PFSK-1 (cell line): Measurements from ENCODE around the gene CLIP1.

Experiments used
- FOXP2 ChIP-seq: optimal IDR thresholded peaks from 2 replicates; pipeline ENCODE3; 2011; ENCODE audit warnings: borderline replicate concordance, control low read depth, inconsistent platforms; ENCODE audit not compliant: insufficient read depth; ENCODE audit errors: extremely low read length, extremely low read depth
- POLR2AphosphoS5 ChIP-seq: IDR thresholded peaks from 2 replicates; pipeline ENCODE4 v1.6.1; 2012; ENCODE audit warnings: low read depth, mild to moderate bottlenecking, control low read depth, low read length, moderate library complexity
- SIN3A ChIP-seq: IDR thresholded peaks from 2 replicates; pipeline ENCODE4 v1.6.1; 2012; ENCODE audit warnings: mild to moderate bottlenecking, low read length, moderate library complexity, borderline replicate concordance; ENCODE audit not compliant: insufficient read depth
- TAF1 ChIP-seq: IDR thresholded peaks from 2 replicates; pipeline ENCODE4 v1.6.1; 2012; ENCODE audit warnings: low read length, control low read depth, borderline replicate concordance; ENCODE audit not compliant: insufficient read depth
- TF ChIP-seq, protein P1 (sequence below), 2 experiments: IDR thresholded peaks; 2 replicates each; pipeline versions ENCODE4 v1.6.1 to v1.8.0; 2011 to 2012; ENCODE audit warnings: low read depth in 2 of 2, low read length in 2 of 2, control low read depth in 1 of 2, inconsistent platforms in 1 of 2, mild to moderate bottlenecking in 1 of 2, moderate library complexity in 1 of 2; ENCODE audit not compliant: insufficient read depth in 1 of 2

The CLIP1 gene

DNA sequence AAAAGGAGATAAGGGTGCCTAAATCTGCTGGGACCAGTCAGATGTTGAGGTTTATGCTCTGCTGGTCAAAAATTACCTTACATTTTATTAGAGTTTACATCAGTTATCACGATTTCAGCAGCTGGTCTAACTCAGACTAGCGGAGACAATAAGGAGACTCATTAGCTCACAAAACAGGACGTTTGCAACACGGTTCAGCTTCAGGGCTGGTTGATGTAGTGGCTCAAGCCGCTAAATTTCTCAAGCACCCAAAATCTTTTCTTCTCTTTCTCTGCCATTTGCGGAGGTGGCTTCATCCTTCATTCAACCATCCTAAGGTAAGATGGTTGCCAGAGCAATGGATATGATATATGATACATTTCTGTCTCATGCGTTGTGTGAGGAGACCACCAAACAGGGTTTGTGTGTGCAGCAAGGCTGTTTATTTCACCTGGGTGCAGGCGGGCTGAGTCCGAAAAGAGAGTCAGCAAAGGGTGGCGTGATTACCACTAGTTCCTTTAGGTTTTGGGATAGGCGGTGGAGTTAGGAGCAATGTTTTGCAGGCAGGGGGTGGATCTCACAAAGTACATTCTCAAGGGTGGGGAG lies 30.3 kb upstream of the CLIP1 start:
- TF ChIP-seq, protein P1, sequence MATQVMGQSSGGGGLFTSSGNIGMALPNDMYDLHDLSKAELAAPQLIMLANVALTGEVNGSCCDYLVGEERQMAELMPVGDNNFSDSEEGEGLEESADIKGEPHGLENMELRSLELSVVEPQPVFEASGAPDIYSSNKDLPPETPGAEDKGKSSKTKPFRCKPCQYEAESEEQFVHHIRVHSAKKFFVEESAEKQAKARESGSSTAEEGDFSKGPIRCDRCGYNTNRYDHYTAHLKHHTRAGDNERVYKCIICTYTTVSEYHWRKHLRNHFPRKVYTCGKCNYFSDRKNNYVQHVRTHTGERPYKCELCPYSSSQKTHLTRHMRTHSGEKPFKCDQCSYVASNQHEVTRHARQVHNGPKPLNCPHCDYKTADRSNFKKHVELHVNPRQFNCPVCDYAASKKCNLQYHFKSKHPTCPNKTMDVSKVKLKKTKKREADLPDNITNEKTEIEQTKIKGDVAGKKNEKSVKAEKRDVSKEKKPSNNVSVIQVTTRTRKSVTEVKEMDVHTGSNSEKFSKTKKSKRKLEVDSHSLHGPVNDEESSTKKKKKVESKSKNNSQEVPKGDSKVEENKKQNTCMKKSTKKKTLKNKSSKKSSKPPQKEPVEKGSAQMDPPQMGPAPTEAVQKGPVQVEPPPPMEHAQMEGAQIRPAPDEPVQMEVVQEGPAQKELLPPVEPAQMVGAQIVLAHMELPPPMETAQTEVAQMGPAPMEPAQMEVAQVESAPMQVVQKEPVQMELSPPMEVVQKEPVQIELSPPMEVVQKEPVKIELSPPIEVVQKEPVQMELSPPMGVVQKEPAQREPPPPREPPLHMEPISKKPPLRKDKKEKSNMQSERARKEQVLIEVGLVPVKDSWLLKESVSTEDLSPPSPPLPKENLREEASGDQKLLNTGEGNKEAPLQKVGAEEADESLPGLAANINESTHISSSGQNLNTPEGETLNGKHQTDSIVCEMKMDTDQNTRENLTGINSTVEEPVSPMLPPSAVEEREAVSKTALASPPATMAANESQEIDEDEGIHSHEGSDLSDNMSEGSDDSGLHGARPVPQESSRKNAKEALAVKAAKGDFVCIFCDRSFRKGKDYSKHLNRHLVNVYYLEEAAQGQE (IDR thresholded peaks at IDR 0.05; ENCODE audit: insufficient read depth in 1 of 2, low read depth in 2 of 2, low read length in 2 of 2): no peak
- no peak for TF ChIP-seq POLR2AphosphoS5
- TF ChIP-seq SIN3A: no peak

DNA sequence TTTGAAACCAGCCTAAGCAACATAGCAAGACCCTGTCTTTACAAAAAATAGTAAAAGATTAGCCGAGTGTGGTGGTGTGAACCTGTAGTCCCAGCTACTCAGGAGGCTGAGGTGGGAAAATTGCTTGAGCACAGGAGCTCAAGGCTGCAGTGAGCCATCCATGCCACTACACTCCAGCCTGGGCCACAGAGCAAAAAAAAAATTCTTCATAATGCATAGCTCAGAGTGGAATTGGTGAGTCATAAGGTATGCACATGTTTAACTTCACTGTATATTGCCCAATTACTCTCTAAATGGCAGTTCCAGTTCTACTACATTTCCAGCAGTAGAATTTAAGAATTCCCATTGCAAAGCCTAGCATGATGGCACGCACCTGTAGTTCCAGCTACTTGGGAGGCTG lies 26.8 kb upstream of the CLIP1 start:
- TF ChIP-seq POLR2AphosphoS5: no peak
- no peak for TF ChIP-seq SIN3A
- TF ChIP-seq, protein P1 (IDR thresholded peaks at IDR 0.05; ENCODE audit: insufficient read depth in 1 of 2, low read depth in 2 of 2, low read length in 2 of 2): no peak
- TF ChIP-seq FOXP2: no peak
- no peak for TF ChIP-seq TAF1

DNA sequence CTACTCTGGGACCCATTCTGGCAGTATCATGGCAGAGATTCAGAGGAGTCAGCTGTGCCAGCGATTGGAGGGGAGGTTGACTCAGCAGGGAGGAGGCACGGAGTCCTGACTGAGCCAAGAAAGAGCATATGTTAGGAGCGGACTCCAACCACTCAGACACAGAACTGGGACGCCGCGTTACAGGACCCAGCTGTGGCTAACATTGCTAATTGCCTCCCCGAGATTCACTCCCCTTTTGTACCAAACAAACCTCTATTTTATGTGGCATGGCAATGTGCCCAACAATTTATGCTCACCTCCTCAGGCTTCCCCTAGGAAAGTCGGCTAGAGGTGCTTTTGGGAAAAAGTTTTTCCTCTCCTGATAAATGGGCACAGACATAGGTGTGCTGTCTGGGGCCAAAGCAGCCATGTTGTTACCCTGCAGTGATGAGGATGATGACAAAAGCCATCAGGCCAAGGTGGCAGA lies 15.2 kb upstream of the CLIP1 start:
- TF ChIP-seq, protein P1 (IDR thresholded peaks at IDR 0.05; ENCODE audit: insufficient read depth in 1 of 2, low read depth in 2 of 2, low read length in 2 of 2): no peak
- TF ChIP-seq SIN3A (no peak), FOXP2 (no peak), POLR2AphosphoS5 (no peak), TAF1 (no peak)

DNA sequence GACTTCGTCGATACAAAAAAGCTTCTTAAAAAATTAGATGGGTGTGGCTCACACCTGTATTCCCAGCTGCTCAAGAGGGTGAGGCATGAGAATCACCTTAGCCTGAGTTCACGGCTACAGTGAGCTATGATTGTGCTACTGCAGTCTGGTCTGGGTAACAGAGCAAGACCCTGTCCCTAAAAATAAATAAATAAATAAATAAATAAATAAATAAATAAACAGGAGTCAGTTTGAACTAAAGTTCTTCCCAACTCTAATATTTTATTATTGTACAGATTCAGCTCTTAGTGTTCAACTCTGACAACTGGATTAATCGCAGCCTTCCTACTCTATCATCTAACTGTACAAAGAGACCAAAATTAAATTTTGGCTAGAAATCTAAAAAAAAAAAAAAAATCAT lies 12.7 kb upstream of the CLIP1 start:
- TF ChIP-seq POLR2AphosphoS5: no peak
- TF ChIP-seq TAF1: no peak
- TF ChIP-seq, protein P1 (IDR thresholded peaks at IDR 0.05; ENCODE audit: insufficient read depth in 1 of 2, low read depth in 2 of 2, low read length in 2 of 2): no peak
- TF ChIP-seq FOXP2: no peak
- TF ChIP-seq SIN3A: no peak

DNA sequence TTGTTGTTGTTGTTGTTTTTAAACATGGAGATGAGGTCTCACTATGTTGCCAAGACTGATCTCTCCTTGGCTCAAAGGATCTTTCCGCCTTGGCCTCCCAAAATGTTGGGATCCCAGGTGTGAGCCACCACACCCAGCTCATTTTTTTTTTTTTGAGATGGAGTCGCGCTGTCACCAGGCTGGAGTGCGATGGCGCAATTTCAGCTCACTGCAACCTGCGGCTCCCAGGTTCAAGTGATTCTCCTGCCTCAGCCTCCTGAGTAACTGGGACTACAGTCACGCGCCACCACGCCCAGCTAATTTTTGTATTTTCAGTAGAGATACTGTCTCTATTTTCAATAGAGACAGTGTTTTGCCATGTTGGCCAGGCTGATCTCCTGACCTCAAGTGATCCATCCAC lies 4.9 kb upstream of the CLIP1 start:
- TF ChIP-seq, protein P1 (IDR thresholded peaks at IDR 0.05; ENCODE audit: insufficient read depth in 1 of 2, low read depth in 2 of 2, low read length in 2 of 2): no peak
- no peak for TF ChIP-seq TAF1
- TF ChIP-seq FOXP2: no peak
- no peak for TF ChIP-seq POLR2AphosphoS5
- no peak for TF ChIP-seq SIN3A
